Caco-2 (cell line): ENCODE measurements around the gene TBXA2R. TPM values are rescaled to one million over a fixed set of nuclear protein-coding genes. Genes with fewer than 3 reads are reported as not detected.

Source experiments
- BruUV-seq: library from RNA; stranded (reverse); fragments of 400-500 nt; replicated peaks from 2 replicates; lab custom pipeline; 2021; lab: Mats Ljungman, UMichigan
- CTCF ChIA-PET: fragments of 300-600 bp; sonication (Branson Sonifier 250); formaldehyde crosslinking; loops from one replicate; lab custom pipeline; 2022; ENCODE audit warnings: antibody characterized with exemption; lab: Charles Lee
- POLR2A ChIA-PET: fragments of 300-600 bp; sonication (Branson Sonifier 250); formaldehyde crosslinking; loops from one replicate; lab custom pipeline; 2022; ENCODE audit warnings: antibody characterized with exemption; lab: Charles Lee
- DNase-seq, 2 experiments: peaks; one replicate each; pipeline versions ENCODE4 v3.0.0 to v3.0.0-alpha.2; 2020 to 2022
- H3K27me3 ChIP-seq: replicated peaks from 2 replicates; pipeline ENCODE4 v1.6.0; 2011; ENCODE audit warnings: low read length; ENCODE audit not compliant: control insufficient read depth, insufficient read depth
- H3K36me3 ChIP-seq: 2 replicates; pipeline ENCODE4 v1.5.1; 2011; ENCODE audit warnings: low read length; ENCODE audit not compliant: control insufficient read depth, insufficient read depth
- H3K4me1 ChIP-seq: fragments of 250-450 bp; sonication (Bioruptor Pico); 2 replicates; pipeline ENCODE4 v1.5.1; 2020; ENCODE audit warnings: mild to moderate bottlenecking
- H3K4me3 ChIP-seq: 2 replicates; pipeline ENCODE4 v1.5.1; 2011; ENCODE audit warnings: low read depth, mild to moderate bottlenecking, control low read depth, low read length
- H3K9me3 ChIP-seq: fragments of 250-450 bp; sonication (Bioruptor Pico); 2 replicates; pipeline ENCODE4 v1.5.1; 2020; ENCODE audit warnings: mild to moderate bottlenecking, moderate library complexity
- H3K27ac Mint-ChIP-seq: one replicate; pipeline ENCODE4 v1.8.0; 2022; ENCODE audit warnings: mixed read lengths; ENCODE audit not compliant: unreplicated experiment
- H3K27me3 Mint-ChIP-seq: one replicate; pipeline ENCODE4 v1.8.0; 2022; ENCODE audit warnings: mixed read lengths; ENCODE audit not compliant: insufficient read depth, unreplicated experiment
- H3K36me3 Mint-ChIP-seq: one replicate; pipeline ENCODE4 v1.8.0; 2022; ENCODE audit warnings: mild to moderate bottlenecking, mixed read lengths; ENCODE audit not compliant: insufficient read depth, unreplicated experiment
- H3K4me1 Mint-ChIP-seq: one replicate; pipeline ENCODE4 v1.8.0; 2022; ENCODE audit warnings: low read depth, mixed read lengths; ENCODE audit not compliant: unreplicated experiment
- H3K4me3 Mint-ChIP-seq: one replicate; pipeline ENCODE4 v1.8.0; 2022; ENCODE audit warnings: mild to moderate bottlenecking, moderate library complexity, mixed read lengths; ENCODE audit not compliant: unreplicated experiment
- H3K9me3 Mint-ChIP-seq: one replicate; pipeline ENCODE4 v1.8.0; 2022; ENCODE audit warnings: mixed read lengths; ENCODE audit not compliant: unreplicated experiment
- intact Hi-C: fragments of 100-400 bp; cut with micrococcal nuclease; formaldehyde crosslinking; loops from one replicate; pipeline ENCODE4 v1.10.0; 2022; ENCODE audit not compliant: unreplicated experiment
- total RNA-seq: library from RNA; stranded (reverse); gene quantifications from 2 replicates; pipeline ENCODE4 v1.2.3, GENCODE V29; 2022
- TF ChIP-seq, protein P1 (sequence below), 2 experiments: fragments of 200-600 bp in 1 of 2; IDR thresholded peaks; 1 replicate in 1 of 2; 2 replicates in 1 of 2; pipeline versions ENCODE4 v1.5.1 to v1.8.0; 2011 to 2022; ENCODE audit warnings: antibody characterized with exemption in 1 of 2, control low read depth in 1 of 2, inconsistent platforms in 1 of 2, low read depth in 1 of 2, low read length in 1 of 2, mild to moderate bottlenecking in 1 of 2, moderate library complexity in 1 of 2; ENCODE audit not compliant: insufficient read depth in 1 of 2, severe bottlenecking in 1 of 2, unreplicated experiment in 1 of 2

The TBXA2R gene
- total RNA-seq, 1 experiment from 2014 or later = 0.11 TPM

- BruUV-seq = no TSS peak
- intact Hi-C loops = no loop called here
Measured at GRCh38 chr19:3610745-3611717, 4.4 kb upstream of the TBXA2R start.

DNA sequence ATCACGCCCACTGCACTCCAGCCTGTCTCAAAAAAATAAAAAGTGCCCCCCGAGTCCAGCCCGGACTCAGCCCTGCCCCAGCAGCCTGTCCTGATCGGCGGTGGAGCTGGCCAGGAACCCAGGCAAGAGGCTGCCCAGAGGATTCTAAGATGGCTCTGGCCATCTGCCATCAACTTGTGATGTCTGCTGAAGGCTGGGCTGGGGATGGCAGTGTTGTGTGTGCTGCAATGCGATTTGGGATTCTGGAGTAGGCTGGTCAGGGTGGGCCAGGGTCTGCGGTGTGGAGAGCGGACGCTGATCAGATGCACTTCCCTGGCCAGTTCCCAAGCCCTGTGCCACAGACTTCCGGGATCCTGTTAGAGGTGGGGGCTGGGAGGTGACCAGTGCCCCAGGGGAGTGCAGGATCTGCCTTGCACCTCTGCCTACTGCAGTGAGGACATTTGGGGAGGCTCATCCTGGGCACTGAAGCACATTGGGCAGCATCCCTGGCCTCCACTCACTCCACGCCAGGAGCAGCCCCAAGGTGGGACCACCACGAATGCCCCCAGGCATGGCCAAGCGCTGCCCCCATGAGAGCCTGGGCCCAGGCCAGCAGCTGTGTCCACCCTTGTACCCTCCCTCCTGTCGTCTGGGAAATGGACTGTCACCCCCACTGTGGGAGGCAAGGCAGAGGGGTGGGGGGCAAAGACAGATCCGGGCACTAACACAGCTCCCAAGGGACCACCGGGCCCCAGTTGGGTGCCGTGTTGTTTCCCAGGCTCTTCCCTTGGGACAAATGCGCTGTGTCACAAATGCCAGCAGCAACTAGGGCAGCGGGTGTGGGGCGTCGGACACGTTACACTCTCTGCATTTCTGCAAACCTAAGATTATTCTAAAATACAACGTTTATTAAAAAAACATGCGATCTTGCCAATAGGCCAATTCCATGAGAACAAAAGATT lies 3.4 kb upstream of the TBXA2R start:
- no peak overlapping the region for H3K4me3 Mint-ChIP-seq
- no peaks in the 10 kb centered on the region for H3K9me3 Mint-ChIP-seq
- H3K4me1 Mint-ChIP-seq = no peaks in the 10 kb centered on the region
- POLR2A ChIA-PET = no interaction called here
- no peaks in the 10 kb centered on the region for H3K36me3 ChIP-seq
- H3K27me3 Mint-ChIP-seq = no peaks in the 10 kb centered on the region
- CTCF ChIA-PET = no interaction called here
- no peak for DNase-seq
- peaks cover 6% of the 10 kb centered on the region for H3K36me3 Mint-ChIP-seq
- no peaks in the 10 kb centered on the region for H3K4me1 ChIP-seq
- no peak overlapping the region for H3K27ac Mint-ChIP-seq
- no peaks in the 10 kb centered on the region for H3K27me3 ChIP-seq
- TF ChIP-seq, protein P1, sequence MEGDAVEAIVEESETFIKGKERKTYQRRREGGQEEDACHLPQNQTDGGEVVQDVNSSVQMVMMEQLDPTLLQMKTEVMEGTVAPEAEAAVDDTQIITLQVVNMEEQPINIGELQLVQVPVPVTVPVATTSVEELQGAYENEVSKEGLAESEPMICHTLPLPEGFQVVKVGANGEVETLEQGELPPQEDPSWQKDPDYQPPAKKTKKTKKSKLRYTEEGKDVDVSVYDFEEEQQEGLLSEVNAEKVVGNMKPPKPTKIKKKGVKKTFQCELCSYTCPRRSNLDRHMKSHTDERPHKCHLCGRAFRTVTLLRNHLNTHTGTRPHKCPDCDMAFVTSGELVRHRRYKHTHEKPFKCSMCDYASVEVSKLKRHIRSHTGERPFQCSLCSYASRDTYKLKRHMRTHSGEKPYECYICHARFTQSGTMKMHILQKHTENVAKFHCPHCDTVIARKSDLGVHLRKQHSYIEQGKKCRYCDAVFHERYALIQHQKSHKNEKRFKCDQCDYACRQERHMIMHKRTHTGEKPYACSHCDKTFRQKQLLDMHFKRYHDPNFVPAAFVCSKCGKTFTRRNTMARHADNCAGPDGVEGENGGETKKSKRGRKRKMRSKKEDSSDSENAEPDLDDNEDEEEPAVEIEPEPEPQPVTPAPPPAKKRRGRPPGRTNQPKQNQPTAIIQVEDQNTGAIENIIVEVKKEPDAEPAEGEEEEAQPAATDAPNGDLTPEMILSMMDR (IDR thresholded peaks at IDR 0.05; ENCODE audit: insufficient read depth in 1 of 2, low read depth in 1 of 2, low read length in 1 of 2, severe bottlenecking in 1 of 2, unreplicated experiment in 1 of 2) = no peak
- no peak overlapping the region for H3K4me3 ChIP-seq
- no peaks in the 10 kb centered on the region for H3K9me3 ChIP-seq
- no TSS peak for BruUV-seq
- intact Hi-C loops = no loop called here

More at GRCh38 chr19:3610745-3611717, 4.4 kb upstream of the TBXA2R start:
- no peaks in the 10 kb centered on the region for H3K4me1 ChIP-seq
- H3K27me3 ChIP-seq = no peaks in the 10 kb centered on the region
- ChIA-PET POLR2A (no interaction called here), CTCF (no interaction called here)
- Mint-ChIP-seq H3K4me1 (no peaks in the 10 kb centered on the region), H3K27me3 (no peaks in the 10 kb centered on the region), H3K27ac (no peak overlapping the region), H3K9me3 (no peaks in the 10 kb centered on the region), H3K36me3 (peaks cover 6% of the 10 kb centered on the region), H3K4me3 (no peak overlapping the region)
- TF ChIP-seq, protein P1 (IDR thresholded peaks at IDR 0.05; ENCODE audit: insufficient read depth in 1 of 2, low read depth in 1 of 2, low read length in 1 of 2, severe bottlenecking in 1 of 2, unreplicated experiment in 1 of 2) = no peak
- H3K4me3 ChIP-seq = no peak overlapping the region
- H3K36me3 ChIP-seq = no peaks in the 10 kb centered on the region
- DNase-seq = no peak
- H3K9me3 ChIP-seq = no peaks in the 10 kb centered on the region

GRCh38 chr19:3608750-3609322 lies 2.2 kb upstream of the TBXA2R start:
- no TSS peak for BruUV-seq
- H3K4me1 Mint-ChIP-seq = no peaks in the 10 kb centered on the region
- no peak for DNase-seq
- H3K27ac Mint-ChIP-seq = no peak overlapping the region
- ChIA-PET POLR2A (no interaction called here), CTCF (interaction anchor here (0.6 kb wide), 1 partner anchor 766 kb away, joined by 3 read pairs; no protein-coding TSS in a partner anchor)
- Histone ChIP-seq H3K27me3 (no peaks in the 10 kb centered on the region), H3K36me3 (no peaks in the 10 kb centered on the region), H3K4me3 (no peak overlapping the region), H3K4me1 (no peaks in the 10 kb centered on the region), H3K9me3 (no peaks in the 10 kb centered on the region)
- peaks cover 6% of the 10 kb centered on the region for H3K36me3 Mint-ChIP-seq
- TF ChIP-seq, protein P1 (IDR thresholded peaks at IDR 0.05; ENCODE audit: insufficient read depth in 1 of 2, low read depth in 1 of 2, low read length in 1 of 2, severe bottlenecking in 1 of 2, unreplicated experiment in 1 of 2) = no peak
- no peaks in the 10 kb centered on the region for H3K9me3 Mint-ChIP-seq
- intact Hi-C loops = no loop called here
- no peaks in the 10 kb centered on the region for H3K27me3 Mint-ChIP-seq
- no peak overlapping the region for H3K4me3 Mint-ChIP-seq
